ENCODE data around the gene FAM47E.

DNA sequence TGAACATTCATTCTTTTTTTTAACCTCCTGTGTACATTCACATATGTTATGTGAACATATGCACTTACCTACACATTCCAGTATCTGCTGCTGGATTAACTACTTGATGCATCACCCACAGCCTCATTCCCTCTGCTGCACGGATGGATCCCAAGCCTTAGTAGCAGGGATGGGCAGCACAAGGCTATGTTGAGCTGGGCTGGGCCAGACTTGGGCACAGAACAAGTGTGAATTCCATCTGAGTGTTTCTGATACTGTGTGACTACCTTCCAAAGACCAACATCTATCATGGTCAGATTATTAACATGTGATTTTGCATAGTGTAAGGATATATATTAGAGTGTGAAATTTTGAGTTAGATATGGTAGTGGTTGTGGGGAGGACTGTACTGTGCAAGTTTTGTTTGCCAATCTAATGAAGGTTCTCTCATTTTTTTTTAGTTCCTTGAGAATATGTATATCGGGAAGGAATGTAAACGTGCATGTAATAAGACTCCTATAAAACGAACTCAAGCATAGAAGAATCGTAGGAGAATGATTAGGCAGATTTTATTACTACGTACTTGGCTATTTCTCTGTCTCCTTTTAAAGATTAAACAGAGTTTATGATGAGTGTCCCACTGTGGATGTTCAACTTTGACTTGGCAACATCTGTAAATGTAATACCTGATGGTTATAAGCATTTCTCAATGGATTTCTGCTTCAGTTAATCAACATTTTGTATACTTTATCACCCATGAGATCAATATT is 31.6 kb downstream of the FAM47E start:
- TF ChIP-seq, protein P1, sequence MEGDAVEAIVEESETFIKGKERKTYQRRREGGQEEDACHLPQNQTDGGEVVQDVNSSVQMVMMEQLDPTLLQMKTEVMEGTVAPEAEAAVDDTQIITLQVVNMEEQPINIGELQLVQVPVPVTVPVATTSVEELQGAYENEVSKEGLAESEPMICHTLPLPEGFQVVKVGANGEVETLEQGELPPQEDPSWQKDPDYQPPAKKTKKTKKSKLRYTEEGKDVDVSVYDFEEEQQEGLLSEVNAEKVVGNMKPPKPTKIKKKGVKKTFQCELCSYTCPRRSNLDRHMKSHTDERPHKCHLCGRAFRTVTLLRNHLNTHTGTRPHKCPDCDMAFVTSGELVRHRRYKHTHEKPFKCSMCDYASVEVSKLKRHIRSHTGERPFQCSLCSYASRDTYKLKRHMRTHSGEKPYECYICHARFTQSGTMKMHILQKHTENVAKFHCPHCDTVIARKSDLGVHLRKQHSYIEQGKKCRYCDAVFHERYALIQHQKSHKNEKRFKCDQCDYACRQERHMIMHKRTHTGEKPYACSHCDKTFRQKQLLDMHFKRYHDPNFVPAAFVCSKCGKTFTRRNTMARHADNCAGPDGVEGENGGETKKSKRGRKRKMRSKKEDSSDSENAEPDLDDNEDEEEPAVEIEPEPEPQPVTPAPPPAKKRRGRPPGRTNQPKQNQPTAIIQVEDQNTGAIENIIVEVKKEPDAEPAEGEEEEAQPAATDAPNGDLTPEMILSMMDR (IDR thresholded peaks at IDR 0.05): no peak
- TF ChIP-seq EZH2 (IDR thresholded peaks at IDR 0.05; ENCODE audit: borderline replicate concordance, insufficient read depth, low read depth, low read length, poor library complexity, severe bottlenecking): no peak
